Measurements from ENCODE around the gene IL23R.
"Not testable (repeated sequence)": the region's sequence is repeated elsewhere in the genome, so short reads cannot be mapped to it uniquely, and the experiment has no call there.

The IL23R gene

DNA sequence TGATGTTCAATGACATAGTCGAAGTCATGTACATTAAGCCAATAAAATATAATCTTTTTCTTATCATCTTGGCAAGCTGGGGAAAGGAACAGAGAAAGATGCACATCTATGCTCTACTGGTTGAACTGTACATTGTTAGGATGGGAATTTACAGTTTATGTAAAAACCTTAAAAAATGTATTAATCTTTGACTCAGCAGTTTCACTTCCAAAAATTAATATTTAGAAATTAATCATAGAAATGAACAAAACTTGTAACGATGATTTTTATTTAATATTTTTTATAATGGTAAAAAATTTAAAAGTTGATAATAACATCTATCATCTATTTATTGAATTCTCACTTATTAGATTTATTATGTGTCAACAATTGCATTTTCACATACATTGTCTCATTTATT, 25.8 kb upstream of the IL23R start:
- no peak for DNase-seq (ENCODE audit: low read depth)
- no peak overlapping the region for H3K4me3 ChIP-seq (replicated peaks; ENCODE audit: low read depth, low read length)
- no peak for TF ChIP-seq CTCF (IDR thresholded peaks at IDR 0.05; ENCODE audit: low read length, missing control alignments)

- not testable (repeated sequence) for DNase-seq (ENCODE audit: low read depth); H3K4me3 ChIP-seq (replicated peaks; ENCODE audit: low read depth, low read length)
Measured at GRCh38 chr1:67141832-67142231, 24.4 kb upstream of the IL23R start.

GRCh38 chr1:67142931-67143330, 23.3 kb upstream of the IL23R start:
- DNase-seq (ENCODE audit: low read depth) = no peak
- H3K4me3 ChIP-seq (replicated peaks; ENCODE audit: low read depth, low read length) = no peak overlapping the region
- no peak for TF ChIP-seq CTCF (IDR thresholded peaks at IDR 0.05; ENCODE audit: low read length, missing control alignments)

GRCh38 chr1:67143966-67144365, 22.3 kb upstream of the IL23R start:
- TF ChIP-seq CTCF (IDR thresholded peaks at IDR 0.05; ENCODE audit: low read length, missing control alignments) = no peak

DNA sequence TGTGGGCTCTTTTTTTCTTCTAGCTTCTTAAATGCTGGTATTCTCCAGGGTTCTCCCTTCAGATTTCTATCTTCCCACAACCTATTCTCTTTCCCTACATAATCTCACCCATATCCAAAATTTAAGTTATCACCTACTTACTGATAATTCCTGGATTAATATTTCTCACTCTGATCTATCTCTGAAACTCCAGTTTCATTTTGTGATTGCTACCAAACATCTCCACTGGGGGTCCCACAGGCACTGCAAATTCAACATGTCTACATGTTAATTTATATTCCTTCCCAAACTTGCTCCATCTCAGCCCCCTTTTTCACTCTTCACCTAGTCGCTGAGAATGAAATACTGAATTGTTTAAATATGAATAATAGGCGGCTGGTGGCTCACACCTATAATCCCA, 21.6 kb upstream of the IL23R start:
- peak; percentile 31 for DNase-seq (ENCODE audit: low read depth)
- no peak overlapping the region for H3K4me3 ChIP-seq (replicated peaks; ENCODE audit: low read depth, low read length)
- TF ChIP-seq CTCF (IDR thresholded peaks at IDR 0.05; ENCODE audit: low read length, missing control alignments) = peak; percentile 60

More at GRCh38 chr1:67143966-67144365, 22.3 kb upstream of the IL23R start:
- H3K4me3 ChIP-seq (replicated peaks; ENCODE audit: low read depth, low read length) = no peak overlapping the region
- DNase-seq (ENCODE audit: low read depth) = no peak

DNA sequence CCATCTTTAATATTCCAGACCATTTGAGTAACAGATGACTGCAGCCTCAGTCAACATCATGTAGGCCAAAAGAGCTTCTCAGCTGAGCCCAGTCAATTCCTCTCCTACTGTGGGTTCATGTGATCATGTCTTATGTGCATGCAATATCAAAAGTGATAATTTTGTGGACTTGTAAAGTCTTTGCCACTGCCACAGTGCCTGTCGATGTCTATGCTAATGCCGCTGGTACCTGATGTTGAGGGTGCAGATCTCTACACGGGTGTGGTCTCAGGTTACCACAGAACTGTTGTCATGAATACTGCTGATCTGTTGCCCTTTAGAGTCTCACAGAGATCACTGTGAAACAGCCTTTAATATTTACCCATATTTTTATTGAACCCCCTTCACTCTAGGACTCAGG, 20.2 kb upstream of the IL23R start:
- no peak overlapping the region for H3K4me3 ChIP-seq (replicated peaks; ENCODE audit: low read depth, low read length)
- no peak for TF ChIP-seq CTCF (IDR thresholded peaks at IDR 0.05; ENCODE audit: low read length, missing control alignments)
- DNase-seq (ENCODE audit: low read depth) = no peak

GRCh38 chr1:67146539-67146938, 19.7 kb upstream of the IL23R start:
- TF ChIP-seq CTCF (IDR thresholded peaks at IDR 0.05; ENCODE audit: low read length, missing control alignments) = no peak
- no peak overlapping the region for H3K4me3 ChIP-seq (replicated peaks; ENCODE audit: low read depth, low read length)
- no peak for DNase-seq (ENCODE audit: low read depth)

DNA sequence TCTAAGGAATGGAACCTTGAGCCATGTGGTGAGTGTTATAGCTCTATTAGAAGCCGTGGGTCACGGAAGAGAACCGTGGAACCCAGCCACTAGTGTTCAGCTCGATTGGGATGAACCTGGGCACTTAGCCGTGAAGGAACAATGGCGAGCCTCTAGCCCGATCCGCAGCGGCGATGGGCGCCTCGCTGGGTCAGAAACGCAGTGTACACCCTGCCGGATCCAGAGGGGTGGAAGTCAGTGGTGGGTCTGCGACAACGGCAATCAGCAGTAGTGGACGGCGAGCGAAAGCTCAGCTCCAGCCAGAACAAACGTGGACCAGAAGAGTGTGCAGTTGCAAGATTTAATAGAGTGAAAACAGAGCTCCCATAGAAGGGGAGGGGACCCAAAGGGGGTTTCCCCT, 18.3 kb upstream of the IL23R start:
- H3K4me3 ChIP-seq (replicated peaks; ENCODE audit: low read depth, low read length) = not testable (repeated sequence)

More for the DNA sequence above, 18.3 kb upstream of the IL23R start:
- DNase-seq (ENCODE audit: low read depth) = not testable (repeated sequence)

Measured in fibroblast of pulmonary artery (primary cell).